ENCODE data around the gene PACSIN1. TPM values are rescaled to one million over a fixed set of nuclear protein-coding genes. Genes with fewer than 3 reads are reported as not detected.

Gene PACSIN1
- total and polyA plus RNA-seq, 4 donors: 0.03 to 0.17 (median 0.15) TPM

- no peak for TF ChIP-seq CTCF (IDR thresholded peaks at IDR 0.05; ENCODE audit: low read depth, low read length, missing input control)
- no peak for TF ChIP-seq EGR1 (IDR thresholded peaks at IDR 0.05; ENCODE audit: low read depth in 2 of 2)
- no peak for TF ChIP-seq RXRA (IDR thresholded peaks at IDR 0.05)
- TF ChIP-seq NR2F2 (IDR thresholded peaks at IDR 0.05): no peak
- TF ChIP-seq HNF4A (conservative IDR thresholded peaks at IDR 0.05): no peak
- TF ChIP-seq TAF1 (conservative IDR thresholded peaks at IDR 0.05): no peak
- no peak for TF ChIP-seq ZBTB33 (IDR thresholded peaks at IDR 0.05)
- no peak for TF ChIP-seq REST (IDR thresholded peaks at IDR 0.05)
- TF ChIP-seq HNF4G (IDR thresholded peaks at IDR 0.05): no peak
- H3K27me3 ChIP-seq (ENCODE audit: control insufficient read depth in 4 of 4, insufficient read depth in 4 of 4, low read length in 3 of 4): no peaks in the 10 kb centered on the region
- H3K9ac ChIP-seq (ENCODE audit: low read depth in 1 of 2, low read length in 2 of 2): no peak overlapping the region
Observed at GRCh38 chr6:34536959-34537848, 71.3 kb downstream of the PACSIN1 start.

DNA sequence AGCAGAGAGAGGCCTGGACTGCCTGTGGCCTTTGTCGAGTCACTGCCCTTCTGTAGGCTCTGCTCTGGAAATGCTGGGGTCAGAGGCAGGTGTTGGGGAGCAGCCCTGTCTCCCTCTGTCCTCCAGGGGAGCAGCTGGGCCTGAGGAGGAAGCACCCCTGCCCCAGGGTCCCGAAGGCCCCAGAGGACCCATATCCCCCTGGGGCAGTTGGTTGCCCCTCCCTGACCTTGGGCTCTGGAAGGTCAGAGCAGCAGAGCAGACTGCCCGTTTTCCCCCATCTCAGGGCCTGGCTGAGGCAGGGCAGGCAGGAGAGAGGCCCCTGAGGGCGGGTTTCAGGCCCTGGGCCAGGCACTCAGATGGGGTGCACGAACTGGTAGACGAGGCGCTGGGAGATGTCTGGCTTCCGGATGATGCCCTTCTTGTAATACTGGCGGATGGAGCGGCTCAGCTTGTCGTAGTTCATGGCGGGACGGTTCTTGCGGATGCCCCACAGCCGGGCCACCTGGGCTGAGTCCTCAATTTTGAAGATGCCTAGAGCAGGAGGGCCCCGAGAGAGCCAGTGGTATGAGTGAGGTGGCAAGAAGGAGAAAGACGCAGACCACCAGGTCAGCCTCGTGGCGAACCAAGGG is 72.2 kb downstream of the PACSIN1 start:
- H3K9ac ChIP-seq (ENCODE audit: low read depth in 1 of 2, low read length in 2 of 2): no peak overlapping the region
- no peak overlapping the region for H3K4me3 ChIP-seq (ENCODE audit: low read depth in 1 of 3, low read length in 3 of 3)
- H3K27ac ChIP-seq (ENCODE audit: low read depth in 1 of 2, low read length in 2 of 2): no peak overlapping the region
- no peak for DNase-seq (ENCODE audit: low spot score)
- H3K9me3 ChIP-seq (ENCODE audit: control insufficient read depth in 4 of 4, low read length in 3 of 4): no peaks in the 10 kb centered on the region
- H3K4me1 ChIP-seq (ENCODE audit: control insufficient read depth in 4 of 4, insufficient read depth in 4 of 4, low read length in 3 of 4): no peaks in the 10 kb centered on the region
- no peaks in the 10 kb centered on the region for H3K27me3 ChIP-seq (ENCODE audit: control insufficient read depth in 4 of 4, insufficient read depth in 4 of 4, low read length in 3 of 4)
- WGBS: 93% methylated on average over 19 of the region's 19 CpGs
- H3K36me3 ChIP-seq (ENCODE audit: control insufficient read depth in 4 of 4, insufficient read depth in 3 of 4, low read depth in 1 of 4, low read length in 3 of 4): no peaks in the 10 kb centered on the region
- TF ChIP-seq TAF1 (conservative IDR thresholded peaks at IDR 0.05) (no peak), JUND (IDR thresholded peaks at IDR 0.05) (no peak), CTCF (IDR thresholded peaks at IDR 0.05; ENCODE audit: low read depth, low read length, missing input control) (no peak), MAX (IDR thresholded peaks at IDR 0.05) (no peak), ZBTB33 (IDR thresholded peaks at IDR 0.05) (no peak), FOXA2 (IDR thresholded peaks at IDR 0.05) (no peak), REST (IDR thresholded peaks at IDR 0.05) (no peak), EGR1 (IDR thresholded peaks at IDR 0.05; ENCODE audit: low read depth in 2 of 2) (no peak)

More at GRCh38 chr6:34536959-34537848, 71.3 kb downstream of the PACSIN1 start:
- Histone ChIP-seq H3K36me3 (ENCODE audit: control insufficient read depth in 4 of 4, insufficient read depth in 3 of 4, low read depth in 1 of 4, low read length in 3 of 4) (no peaks in the 10 kb centered on the region), H3K9me3 (ENCODE audit: control insufficient read depth in 4 of 4, low read length in 3 of 4) (no peaks in the 10 kb centered on the region), H3K27ac (ENCODE audit: low read depth in 1 of 2, low read length in 2 of 2) (no peak overlapping the region), H3K4me1 (ENCODE audit: control insufficient read depth in 4 of 4, insufficient read depth in 4 of 4, low read length in 3 of 4) (no peaks in the 10 kb centered on the region), H3K4me3 (ENCODE audit: low read depth in 1 of 3, low read length in 3 of 3) (no peak overlapping the region)
- DNase-seq (ENCODE audit: low spot score): no peak
- WGBS: 91% methylated on average over 15 of the region's 15 CpGs
